ENCODE data around the gene TTLL7. TPM values are rescaled to one million over a fixed set of nuclear protein-coding genes. Genes with fewer than 3 reads are reported as not detected.

The TTLL7 gene
- polyA plus RNA-seq, 1 donor (not counting 4 experiments of a cell fraction or from before 2014, with no cell fraction given): 8.1 TPM

DNA sequence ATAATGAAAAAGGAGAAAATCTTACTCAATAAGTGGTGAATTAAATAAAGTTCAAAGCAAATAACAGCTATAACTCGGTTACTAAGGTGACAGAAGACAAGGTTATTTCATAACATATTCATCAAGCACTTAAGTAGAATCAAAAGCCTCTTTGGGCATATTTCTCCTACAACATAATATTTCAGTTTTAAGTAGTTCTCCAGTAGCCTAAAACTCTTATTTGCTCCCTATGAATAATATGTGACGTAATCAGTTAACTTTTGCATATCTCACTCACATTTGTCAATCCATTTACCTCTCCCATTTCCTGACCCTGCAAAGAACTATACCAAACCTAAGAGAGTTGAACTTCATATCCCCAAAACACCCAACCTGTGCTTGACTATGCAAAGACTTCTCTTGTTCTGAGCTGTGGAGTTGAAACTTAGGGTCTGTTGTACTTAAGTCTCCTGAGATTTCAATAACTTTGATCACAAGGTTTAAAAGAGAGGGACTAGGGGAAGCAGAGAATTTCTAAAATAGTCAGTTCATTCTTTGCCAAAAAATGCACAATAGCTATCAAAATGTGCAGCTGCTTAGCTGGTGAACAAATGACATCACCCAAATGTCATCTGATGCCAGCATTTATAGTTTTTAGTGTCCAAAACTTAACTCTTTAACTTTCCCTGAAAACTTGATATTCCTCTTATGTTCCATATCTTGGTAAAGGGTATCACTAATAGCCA lies 37.2 kb downstream of the TTLL7 start:
- dilution Hi-C loops (cut with MboI; ENCODE audit: extremely low pct_ligation_motif_present, low sequenced_read_pairs): no loop called here
- peak; percentile 34 for FAIRE-seq

DNA sequence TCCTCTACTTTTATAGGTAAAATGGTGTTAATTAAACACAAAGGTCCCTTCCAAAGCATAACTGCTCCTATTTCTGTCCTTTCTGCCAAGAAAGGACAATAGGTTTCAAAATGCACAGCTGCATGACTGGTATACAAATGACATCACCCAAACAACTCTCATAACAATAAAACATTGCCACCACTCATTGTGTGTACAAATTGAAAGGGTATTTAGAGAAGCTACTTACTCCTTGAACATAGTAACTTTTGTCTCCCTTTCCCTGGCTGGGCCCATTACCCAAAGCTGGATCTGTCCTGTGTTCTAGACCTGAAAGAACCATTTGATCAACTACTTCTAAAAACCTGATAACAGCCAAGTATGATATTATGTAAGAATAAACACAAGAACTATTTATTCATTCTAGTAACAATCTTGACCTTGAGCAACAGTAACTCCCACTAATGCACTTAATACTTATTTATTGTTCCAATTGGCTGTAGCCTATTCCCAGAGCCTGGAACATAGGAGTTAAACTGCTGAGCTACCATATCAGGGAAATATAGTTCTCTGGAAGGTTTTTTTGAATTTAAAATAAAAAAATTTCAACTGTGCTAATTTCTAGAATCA lies 38.2 kb downstream of the TTLL7 start:
- Histone ChIP-seq H3K27ac (ENCODE audit: control insufficient read depth, insufficient read depth, low read length) (no peak overlapping the region), H2AFZ (ENCODE audit: control insufficient read depth, low read length) (no peak overlapping the region), H3K79me2 (ENCODE audit: control insufficient read depth, insufficient read depth, low read length) (no peaks in the 10 kb centered on the region), H3K27me3 (ENCODE audit: control insufficient read depth, extremely low read depth, insufficient read depth, low read length) (no peaks in the 10 kb centered on the region), H4K20me1 (ENCODE audit: control insufficient read depth, extremely low read depth, insufficient read depth, low read length) (no peaks in the 10 kb centered on the region), H3K9me1 (ENCODE audit: control insufficient read depth, extremely low read depth, insufficient read depth, low read length) (no peaks in the 10 kb centered on the region), H3K4me2 (ENCODE audit: control insufficient read depth, extremely low read depth, insufficient read depth, low read depth, low read length) (no peak overlapping the region), H3K4me1 (ENCODE audit: control insufficient read depth, extremely low read depth, insufficient read depth, low read length) (no peaks in the 10 kb centered on the region), H3K4me3 (ENCODE audit: control insufficient read depth in 2 of 3, extremely low read depth in 1 of 3, insufficient read depth in 2 of 3, low read depth in 1 of 3, low read length in 3 of 3) (no peak overlapping the region), H3K9me3 (ENCODE audit: control insufficient read depth, low read depth, low read length) (no peaks in the 10 kb centered on the region), H3K9ac (ENCODE audit: control insufficient read depth, extremely low read depth, insufficient read depth, low read length) (no peak overlapping the region), H3K36me3 (ENCODE audit: control insufficient read depth in 2 of 2, extremely low read depth in 1 of 2, insufficient read depth in 2 of 2, low read length in 2 of 2) (no peaks in the 10 kb centered on the region)
- DNase-seq (ENCODE audit: low read depth, low spot score) (no peak), FAIRE-seq (no peak)
- TF ChIP-seq, protein P1, sequence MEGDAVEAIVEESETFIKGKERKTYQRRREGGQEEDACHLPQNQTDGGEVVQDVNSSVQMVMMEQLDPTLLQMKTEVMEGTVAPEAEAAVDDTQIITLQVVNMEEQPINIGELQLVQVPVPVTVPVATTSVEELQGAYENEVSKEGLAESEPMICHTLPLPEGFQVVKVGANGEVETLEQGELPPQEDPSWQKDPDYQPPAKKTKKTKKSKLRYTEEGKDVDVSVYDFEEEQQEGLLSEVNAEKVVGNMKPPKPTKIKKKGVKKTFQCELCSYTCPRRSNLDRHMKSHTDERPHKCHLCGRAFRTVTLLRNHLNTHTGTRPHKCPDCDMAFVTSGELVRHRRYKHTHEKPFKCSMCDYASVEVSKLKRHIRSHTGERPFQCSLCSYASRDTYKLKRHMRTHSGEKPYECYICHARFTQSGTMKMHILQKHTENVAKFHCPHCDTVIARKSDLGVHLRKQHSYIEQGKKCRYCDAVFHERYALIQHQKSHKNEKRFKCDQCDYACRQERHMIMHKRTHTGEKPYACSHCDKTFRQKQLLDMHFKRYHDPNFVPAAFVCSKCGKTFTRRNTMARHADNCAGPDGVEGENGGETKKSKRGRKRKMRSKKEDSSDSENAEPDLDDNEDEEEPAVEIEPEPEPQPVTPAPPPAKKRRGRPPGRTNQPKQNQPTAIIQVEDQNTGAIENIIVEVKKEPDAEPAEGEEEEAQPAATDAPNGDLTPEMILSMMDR (optimal IDR thresholded peaks at IDR 0.05 in 1 of 3, IDR thresholded peaks at IDR 0.05 in 1 of 3, conservative IDR thresholded peaks at IDR 0.05 in 1 of 3; ENCODE audit: extremely low read depth in 1 of 3, insufficient read depth in 2 of 3, low read length in 3 of 3): no peak
- no peak for TF ChIP-seq EZH2 (IDR thresholded peaks at IDR 0.05; ENCODE audit: low read length)
- dilution Hi-C loops (cut with MboI; ENCODE audit: extremely low pct_ligation_motif_present, low sequenced_read_pairs): no loop called here

More for the DNA sequence above, 37.2 kb downstream of the TTLL7 start:
- H3K4me3 ChIP-seq (ENCODE audit: control insufficient read depth in 2 of 3, extremely low read depth in 1 of 3, insufficient read depth in 2 of 3, low read depth in 1 of 3, low read length in 3 of 3): no peak overlapping the region
- no peak for DNase-seq (ENCODE audit: low read depth, low spot score)
- H3K79me2 ChIP-seq (ENCODE audit: control insufficient read depth, insufficient read depth, low read length): no peaks in the 10 kb centered on the region
- H3K27me3 ChIP-seq (ENCODE audit: control insufficient read depth, extremely low read depth, insufficient read depth, low read length): no peaks in the 10 kb centered on the region
- no peak for TF ChIP-seq EZH2 (IDR thresholded peaks at IDR 0.05; ENCODE audit: low read length)
- TF ChIP-seq, protein P1 (optimal IDR thresholded peaks at IDR 0.05 in 1 of 3, IDR thresholded peaks at IDR 0.05 in 1 of 3, conservative IDR thresholded peaks at IDR 0.05 in 1 of 3; ENCODE audit: extremely low read depth in 1 of 3, insufficient read depth in 2 of 3, low read length in 3 of 3): no peak
- no peak overlapping the region for H3K4me2 ChIP-seq (ENCODE audit: control insufficient read depth, extremely low read depth, insufficient read depth, low read depth, low read length)
- no peaks in the 10 kb centered on the region for H3K9me1 ChIP-seq (ENCODE audit: control insufficient read depth, extremely low read depth, insufficient read depth, low read length)
- no peak overlapping the region for H3K27ac ChIP-seq (ENCODE audit: control insufficient read depth, insufficient read depth, low read length)
- H3K9me3 ChIP-seq (ENCODE audit: control insufficient read depth, low read depth, low read length): no peaks in the 10 kb centered on the region
- H3K36me3 ChIP-seq (ENCODE audit: control insufficient read depth in 2 of 2, extremely low read depth in 1 of 2, insufficient read depth in 2 of 2, low read length in 2 of 2): no peaks in the 10 kb centered on the region
- H3K4me1 ChIP-seq (ENCODE audit: control insufficient read depth, extremely low read depth, insufficient read depth, low read length): no peaks in the 10 kb centered on the region
- H4K20me1 ChIP-seq (ENCODE audit: control insufficient read depth, extremely low read depth, insufficient read depth, low read length): no peaks in the 10 kb centered on the region
- H2AFZ ChIP-seq (ENCODE audit: control insufficient read depth, low read length): no peak overlapping the region
- no peak overlapping the region for H3K9ac ChIP-seq (ENCODE audit: control insufficient read depth, extremely low read depth, insufficient read depth, low read length)
